GM12878 (cell line): Measurements from ENCODE around the gene TMC7. TPM values are rescaled to one million over a fixed set of nuclear protein-coding genes. Genes with fewer than 3 reads are reported as not detected.

ENCODE experiments used
- BCLAF1 ChIP-seq: fragments of 450-650 bp; IDR thresholded peaks from 2 replicates; pipeline ENCODE4 v1.6.1; 2017; ENCODE audit warnings: antibody characterized with exemption, mild to moderate bottlenecking, moderate library complexity
- CUX1 ChIP-seq: IDR thresholded peaks from 2 replicates; pipeline ENCODE4 v1.6.1; 2012; ENCODE audit warnings: improper control_type of control experiment, low read depth, low read length; ENCODE audit not compliant: insufficient replicate concordance
- EED ChIP-seq: sonication (generic); IDR thresholded peaks from 2 replicates; pipeline ENCODE4 v1.6.1; 2016; ENCODE audit warnings: antibody characterized with exemption, low read depth
- KDM1A ChIP-seq: fragments of 200-600 bp; sonication (generic); IDR thresholded peaks from 2 replicates; pipeline ENCODE4 v1.6.1; 2016; ENCODE audit warnings: borderline replicate concordance
- NFYA ChIP-seq: IDR thresholded peaks from 2 replicates; pipeline ENCODE4 v1.6.1; 2011; ENCODE audit warnings: low read depth, mild to moderate bottlenecking, low read length, improper control_type of control experiment, borderline replicate concordance
- NKRF ChIP-seq: fragments of 450-650 bp; conservative IDR thresholded peaks from 2 replicates; pipeline ENCODE4 v1.6.1; 2017; ENCODE audit warnings: mild to moderate bottlenecking, moderate library complexity
- NRF1 ChIP-seq: conservative IDR thresholded peaks from 2 replicates; pipeline ENCODE4 v1.6.1; 2011; ENCODE audit warnings: mild to moderate bottlenecking, low read depth, low read length, improper control_type of control experiment
- PKNOX1 ChIP-seq: fragments of 450-650 bp; IDR thresholded peaks from 2 replicates; pipeline ENCODE4 v1.6.1; 2016; ENCODE audit warnings: mild to moderate bottlenecking
- POU2F2 ChIP-seq: IDR thresholded peaks from 3 replicates; pipeline ENCODE4 v1.6.1; 2011; ENCODE audit warnings: low read depth, mild to moderate bottlenecking, low read length, borderline replicate concordance
- RAD51 ChIP-seq: fragments of 450-650 bp; IDR thresholded peaks from 2 replicates; pipeline ENCODE4 v1.6.1; 2016; ENCODE audit warnings: moderate library complexity, mild to moderate bottlenecking, inconsistent platforms
- SMC3 ChIP-seq: IDR thresholded peaks from 2 replicates; pipeline ENCODE4 v1.6.1; 2011; ENCODE audit warnings: low read length, improper control_type of control experiment, borderline replicate concordance
- SP1 ChIP-seq: IDR thresholded peaks from one replicate; pipeline ENCODE4 v1.6.1; 2011; ENCODE audit warnings: low read depth, low read length
- SRF ChIP-seq, 2 experiments: IDR thresholded peaks; 2 replicates each; pipeline ENCODE4 v1.6.1; 2011; ENCODE audit warnings: low read depth in 2 of 2, low read length in 2 of 2, mild to moderate bottlenecking in 1 of 2, moderate library complexity in 1 of 2
- STAT3 ChIP-seq: IDR thresholded peaks from 2 replicates; pipeline ENCODE4 v1.6.1; 2011; ENCODE audit warnings: low read depth, low read length, improper control_type of control experiment
- SUPT20H ChIP-seq: IDR thresholded peaks from 2 replicates; pipeline ENCODE4 v1.6.1; 2011; ENCODE audit warnings: low read depth, mild to moderate bottlenecking, low read length, moderate library complexity, borderline replicate concordance; ENCODE audit not compliant: control insufficient read depth
- SUZ12 ChIP-seq: fragments of 200-600 bp; sonication (generic); IDR thresholded peaks from one replicate; pipeline ENCODE4 v1.6.1; 2018; ENCODE audit warnings: antibody characterized with exemption, mild to moderate bottlenecking; ENCODE audit not compliant: unreplicated experiment
- TCF12 ChIP-seq: IDR thresholded peaks from 2 replicates; pipeline ENCODE4 v1.6.1; 2011; ENCODE audit warnings: low read depth, mild to moderate bottlenecking, low read length
- polyA plus RNA-seq, 11 experiments: library from polyadenylated mRNA; depleted of rRNA in 4 of 11; unstranded in 6 of 11; stranded (reverse) in 5 of 11; fragments of >200 nt; fragmentation: Nextera tagmentation in 4 of 11; fragmentation: Illumina TruSeq in 1 of 11; extraction: Ambion mirVana in 4 of 11; extraction: Trizol in 1 of 11; gene quantifications; 1 replicate in 1 of 11; 2 replicates in 10 of 11; pipeline versions ENCODE4 v1.2.1 to v1.2.3, GENCODE V29; 2011 to 2016; ENCODE audit warnings: inconsistent platforms in 2 of 11, missing spikeins in 2 of 11, low read depth in 1 of 11
- total RNA-seq, 4 experiments: library from RNA; depleted of rRNA in 3 of 4; stranded (reverse); fragments of >200 nt in 3 of 4; fragmentation: Illumina TruSeq in 1 of 4; extraction: Trizol in 1 of 4; gene quantifications; 2 replicates each; pipeline versions ENCODE4 v1.2.1 to v1.2.3, GENCODE V29; 2013 to 2021

The TMC7 gene
- total and polyA plus RNA-seq, 10 of the 15 experiments (the other 5 are each of a cell fraction or from before 2014, with no cell fraction given): 0.15 TPM; not detected in 9

GRCh38 chr16:19086322-19087199, 102.8 kb downstream of the TMC7 start (continued):
- TF ChIP-seq SRF (IDR thresholded peaks at IDR 0.05; ENCODE audit: low read depth in 2 of 2, low read length in 2 of 2) (no peak), CUX1 (no peak), RAD51 (no peak), POU2F2 (peak; percentile 65; the same call in 1 of the 3 replicates), STAT3 (no peak), SMC3 (peak; percentile 98), NRF1 (no peak), EED (no peak), SUZ12 (no peak), KDM1A (no peak), BCLAF1 (no peak), NKRF (no peak), NFYA (no peak), SUPT20H (no peak), SP1 (peak; percentile 35), PKNOX1 (no peak), TCF12 (no peak)
